Retinal pigment epithelial cell (primary cell): ENCODE results near the gene ATRIP.
A peak's percentile ranks its signal among the peaks of the same experiment; 100 is the strongest.

Experiments used
- DNase-seq: peaks from one replicate; pipeline ENCODE4 v3.0.0-alpha.2; 2010; ENCODE audit warnings: low read depth
- H3K4me3 ChIP-seq: 2 replicates; pipeline ENCODE4 v1.5.1; 2011; ENCODE audit warnings: mild to moderate bottlenecking, low read length, control low read depth, moderate library complexity
- CTCF ChIP-seq: conservative IDR thresholded peaks from 2 replicates; pipeline ENCODE4 v1.5.1; 2011; ENCODE audit warnings: low read depth, low read length, control low read depth, inconsistent platforms

ATRIP gene

GRCh38 chr3:48406443-48407431 lies 39.8 kb upstream of the ATRIP start:
- DNase-seq = no peak
- no peak overlapping the region for H3K4me3 ChIP-seq
- TF ChIP-seq CTCF = no peak

GRCh38 chr3:48407542-48408099 lies 38.9 kb upstream of the ATRIP start:
- no peak for DNase-seq
- TF ChIP-seq CTCF = no peak
- H3K4me3 ChIP-seq = no peak overlapping the region

GRCh38 chr3:48408823-48409281 lies 37.7 kb upstream of the ATRIP start:
- no peak overlapping the region for H3K4me3 ChIP-seq
- DNase-seq = no peak
- peak; percentile 21 for TF ChIP-seq CTCF

- H3K4me3 ChIP-seq = no peak overlapping the region
- no peak for TF ChIP-seq CTCF
- no peak for DNase-seq
These were observed 37.0 kb upstream of the ATRIP start for GRCh38 chr3:48409291-48410201.

GRCh38 chr3:48410205-48411040 lies 36.1 kb upstream of the ATRIP start:
- TF ChIP-seq CTCF = no peak
- DNase-seq = no peak
- H3K4me3 ChIP-seq = no peak overlapping the region

GRCh38 chr3:48411041-48411588 lies 35.4 kb upstream of the ATRIP start:
- no peak for DNase-seq
- no peak overlapping the region for H3K4me3 ChIP-seq
- no peak for TF ChIP-seq CTCF
